Measurements from ENCODE around the gene XRN2. TPM values are rescaled to one million over a fixed set of nuclear protein-coding genes. Genes with fewer than 3 reads are reported as not detected.
"Not testable (repeated sequence)": the region's sequence is repeated elsewhere in the genome, so short reads cannot be mapped to it uniquely, and the experiment has no call there.

XRN2 gene
- total RNA-seq, 1 donor from 2014 or later, result 46.1 TPM

DNA sequence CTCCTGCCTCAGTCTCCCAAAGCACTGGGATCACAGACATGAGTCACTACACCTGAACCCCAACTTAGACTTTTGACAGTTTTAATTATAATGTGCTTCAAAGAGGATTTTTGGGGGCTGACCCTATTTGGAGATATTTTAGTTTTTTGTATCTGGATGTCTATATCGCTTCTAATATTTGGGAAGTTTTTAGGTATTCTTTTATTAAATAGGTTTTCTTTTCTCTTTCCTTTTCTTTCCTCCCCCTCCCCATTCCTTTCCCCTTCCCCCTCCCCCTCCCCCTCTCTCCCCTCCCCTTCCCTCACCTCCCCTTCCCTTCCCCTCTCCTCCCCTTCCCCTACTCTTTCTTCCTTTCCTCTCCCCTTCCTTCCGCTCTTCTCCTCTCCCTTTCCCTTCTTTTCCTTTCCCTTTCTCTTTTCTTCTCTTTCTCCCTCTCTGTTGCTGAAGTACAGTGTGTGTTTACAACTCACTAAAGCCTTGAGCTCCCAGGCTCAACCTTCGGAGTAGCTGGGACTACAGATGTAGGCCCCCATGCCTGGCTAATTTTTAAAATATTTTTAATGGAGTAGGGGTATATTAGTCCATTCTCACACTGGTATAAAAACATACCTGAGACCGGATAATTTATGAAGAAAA, 118.6 kb downstream of the XRN2 start:
- TF ChIP-seq, protein P1, sequence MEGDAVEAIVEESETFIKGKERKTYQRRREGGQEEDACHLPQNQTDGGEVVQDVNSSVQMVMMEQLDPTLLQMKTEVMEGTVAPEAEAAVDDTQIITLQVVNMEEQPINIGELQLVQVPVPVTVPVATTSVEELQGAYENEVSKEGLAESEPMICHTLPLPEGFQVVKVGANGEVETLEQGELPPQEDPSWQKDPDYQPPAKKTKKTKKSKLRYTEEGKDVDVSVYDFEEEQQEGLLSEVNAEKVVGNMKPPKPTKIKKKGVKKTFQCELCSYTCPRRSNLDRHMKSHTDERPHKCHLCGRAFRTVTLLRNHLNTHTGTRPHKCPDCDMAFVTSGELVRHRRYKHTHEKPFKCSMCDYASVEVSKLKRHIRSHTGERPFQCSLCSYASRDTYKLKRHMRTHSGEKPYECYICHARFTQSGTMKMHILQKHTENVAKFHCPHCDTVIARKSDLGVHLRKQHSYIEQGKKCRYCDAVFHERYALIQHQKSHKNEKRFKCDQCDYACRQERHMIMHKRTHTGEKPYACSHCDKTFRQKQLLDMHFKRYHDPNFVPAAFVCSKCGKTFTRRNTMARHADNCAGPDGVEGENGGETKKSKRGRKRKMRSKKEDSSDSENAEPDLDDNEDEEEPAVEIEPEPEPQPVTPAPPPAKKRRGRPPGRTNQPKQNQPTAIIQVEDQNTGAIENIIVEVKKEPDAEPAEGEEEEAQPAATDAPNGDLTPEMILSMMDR (IDR thresholded peaks at IDR 0.05), result no peak
- H3K36me3 Mint-ChIP-seq (ENCODE audit: low read depth), result peaks cover 10% of the 10 kb centered on the region
- no peak overlapping the region for H3K27ac Mint-ChIP-seq (ENCODE audit: unreplicated experiment)
- no peaks in the 10 kb centered on the region for H3K4me1 Mint-ChIP-seq (ENCODE audit: low read depth)
- no peak for DNase-seq (ENCODE audit: low spot score)
- H3K27me3 Mint-ChIP-seq (ENCODE audit: low read depth), result peaks cover 19% of the 10 kb centered on the region
- no peak overlapping the region for H3K4me3 Mint-ChIP-seq (ENCODE audit: unreplicated experiment)
- H3K9me3 Mint-ChIP-seq (ENCODE audit: low read depth), result peaks cover 50% of the 10 kb centered on the region

DNA sequence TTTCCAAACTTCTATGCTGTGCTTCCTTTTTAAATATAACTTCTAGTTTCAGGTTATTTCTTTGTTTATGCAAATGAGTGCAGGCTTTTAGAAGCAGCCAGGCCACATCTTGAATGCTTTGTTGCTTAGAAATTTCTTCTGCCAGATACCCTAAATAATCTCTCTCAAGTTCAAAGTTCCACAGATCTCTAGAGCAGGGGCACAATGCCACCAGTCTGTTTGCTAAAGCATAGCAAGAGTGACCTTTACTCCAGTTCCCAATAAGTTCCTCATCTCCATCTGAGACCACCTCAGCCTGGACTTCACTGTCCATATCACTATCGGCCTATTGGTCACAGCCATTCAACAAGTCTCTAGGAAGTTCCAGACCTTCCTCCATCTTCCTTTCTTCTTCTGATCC, 120.6 kb downstream of the XRN2 start:
- H3K4me3 Mint-ChIP-seq (ENCODE audit: unreplicated experiment); H3K27ac Mint-ChIP-seq (ENCODE audit: unreplicated experiment); DNase-seq (ENCODE audit: low spot score); H3K4me1 Mint-ChIP-seq (ENCODE audit: low read depth); H3K27me3 Mint-ChIP-seq (ENCODE audit: low read depth); H3K36me3 Mint-ChIP-seq (ENCODE audit: low read depth): not testable (repeated sequence)
- peaks cover 46% of the 10 kb centered on the region for H3K9me3 Mint-ChIP-seq (ENCODE audit: low read depth)

DNA sequence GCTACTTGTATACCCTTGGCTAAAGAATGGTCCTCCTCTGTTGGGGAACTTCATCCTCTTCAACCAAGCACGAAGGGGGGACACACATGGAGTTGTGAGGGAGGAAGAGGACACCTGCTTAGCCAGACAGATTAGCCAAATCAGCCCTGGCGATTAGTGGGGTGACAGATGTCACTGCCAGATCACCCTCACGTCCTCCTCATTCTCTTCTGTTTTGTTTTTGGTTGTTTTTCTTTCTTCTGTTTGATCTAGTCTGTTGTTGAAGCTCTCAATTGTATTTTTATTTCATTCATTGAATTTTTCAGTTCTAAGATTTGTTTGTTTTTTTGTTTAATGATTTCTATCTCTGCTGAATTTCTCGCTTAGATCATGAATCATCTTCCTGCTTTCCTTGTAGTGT, 121.7 kb downstream of the XRN2 start:
- peaks cover 8% of the 10 kb centered on the region for H3K36me3 Mint-ChIP-seq (ENCODE audit: low read depth)
- DNase-seq (ENCODE audit: low spot score), result no peak
- TF ChIP-seq, protein P1 (IDR thresholded peaks at IDR 0.05), result no peak
- no peak overlapping the region for H3K4me3 Mint-ChIP-seq (ENCODE audit: unreplicated experiment)
- no peak overlapping the region for H3K27ac Mint-ChIP-seq (ENCODE audit: unreplicated experiment)
- H3K9me3 Mint-ChIP-seq (ENCODE audit: low read depth), result peaks cover 44% of the 10 kb centered on the region
- peaks cover 8% of the 10 kb centered on the region for H3K27me3 Mint-ChIP-seq (ENCODE audit: low read depth)
- no peaks in the 10 kb centered on the region for H3K4me1 Mint-ChIP-seq (ENCODE audit: low read depth)

DNA sequence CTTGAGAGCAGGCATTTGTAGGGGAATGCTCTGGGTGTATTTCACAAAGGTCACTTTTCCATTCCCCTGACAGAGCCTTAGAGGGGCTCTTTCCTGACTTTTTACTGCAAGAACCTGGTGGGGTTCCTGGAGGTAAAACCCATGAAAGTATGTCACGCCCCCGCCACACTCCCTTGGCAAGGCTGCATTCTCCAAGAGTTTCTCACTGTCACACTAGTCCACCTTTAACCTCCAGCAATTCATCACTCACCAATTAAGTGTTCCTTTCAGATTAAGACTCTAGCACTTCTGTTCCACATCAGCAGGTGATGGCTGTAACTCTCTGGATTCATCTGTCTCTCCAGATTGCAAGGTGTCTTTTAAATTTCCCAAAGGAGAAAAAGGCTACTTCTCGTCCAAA, 126.9 kb downstream of the XRN2 start:
- TF ChIP-seq, protein P1 (IDR thresholded peaks at IDR 0.05), result no peak
- H3K4me3 Mint-ChIP-seq (ENCODE audit: unreplicated experiment), result no peak overlapping the region
- H3K27me3 Mint-ChIP-seq (ENCODE audit: low read depth), result peaks cover 16% of the 10 kb centered on the region
- no peak for DNase-seq (ENCODE audit: low spot score)
- H3K36me3 Mint-ChIP-seq (ENCODE audit: low read depth), result peaks cover 2% of the 10 kb centered on the region
- H3K4me1 Mint-ChIP-seq (ENCODE audit: low read depth), result no peaks in the 10 kb centered on the region
- peaks cover 13% of the 10 kb centered on the region for H3K9me3 Mint-ChIP-seq (ENCODE audit: low read depth)
- H3K27ac Mint-ChIP-seq (ENCODE audit: unreplicated experiment), result no peak overlapping the region

DNA sequence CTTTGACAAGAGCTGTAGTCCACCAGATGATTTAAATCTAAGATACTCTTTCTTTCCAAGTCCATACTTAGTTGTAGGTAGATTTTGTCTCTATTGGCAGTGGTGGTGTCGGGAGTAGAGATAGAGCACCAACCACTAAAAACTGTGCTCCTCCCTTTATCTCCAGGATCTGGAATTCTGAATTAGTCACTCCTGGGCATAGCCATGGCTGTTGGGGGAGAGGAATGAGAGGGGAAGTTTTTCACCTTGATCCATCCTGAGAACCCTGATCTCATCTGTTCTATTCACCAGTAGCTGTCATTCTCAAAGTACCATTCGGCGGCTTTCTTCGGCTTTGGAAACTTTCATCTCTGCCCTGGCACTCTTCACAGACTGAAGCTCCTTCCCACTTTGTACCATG, 129.8 kb downstream of the XRN2 start:
- Mint-ChIP-seq H3K27ac (ENCODE audit: unreplicated experiment) (no peak overlapping the region), H3K27me3 (ENCODE audit: low read depth) (peaks cover 16% of the 10 kb centered on the region)
- no peak for DNase-seq (ENCODE audit: low spot score)

More for the DNA sequence above, 129.8 kb downstream of the XRN2 start:
- Mint-ChIP-seq H3K4me1 (ENCODE audit: low read depth) (peaks cover 22% of the 10 kb centered on the region), H3K4me3 (ENCODE audit: unreplicated experiment) (no peak overlapping the region), H3K36me3 (ENCODE audit: low read depth) (no peaks in the 10 kb centered on the region), H3K9me3 (ENCODE audit: low read depth) (no peaks in the 10 kb centered on the region)
- TF ChIP-seq, protein P1 (IDR thresholded peaks at IDR 0.05), result no peak

All from chondrocyte (in vitro differentiated cells).